Liver (tissue), 9 donors: ENCODE measurements around the gene SLC49A3. TPM values are rescaled to one million over a fixed set of nuclear protein-coding genes. Genes with fewer than 3 reads are reported as not detected.

Source experiments
- DNase-seq: peaks from one replicate; pipeline ENCODE4 v3.0.0-alpha.2; 2017; ENCODE audit warnings: low spot score
- H3K27ac ChIP-seq, 2 donors: one replicate each; pipeline ENCODE4 v1.7.0; 2013; ENCODE audit warnings: inconsistent platforms in 2 of 2, low read length in 2 of 2, control low read depth in 1 of 2, low read depth in 1 of 2, mild to moderate bottlenecking in 1 of 2
- H3K27me3 ChIP-seq, 4 donors: one replicate each; pipeline versions ENCODE4 v1.6.1 to v1.7.0; 2013; ENCODE audit warnings: low read length in 3 of 4, inconsistent platforms in 1 of 4, mild to moderate bottlenecking in 1 of 4, moderate library complexity in 1 of 4; ENCODE audit not compliant: control insufficient read depth in 4 of 4, insufficient read depth in 4 of 4
- H3K36me3 ChIP-seq, 4 donors: one replicate each; pipeline versions ENCODE4 v1.6.1 to v1.7.0; 2013; ENCODE audit warnings: low read length in 3 of 4, mild to moderate bottlenecking in 3 of 4, low read depth in 1 of 4, moderate library complexity in 1 of 4; ENCODE audit not compliant: control insufficient read depth in 4 of 4, insufficient read depth in 3 of 4
- H3K4me1 ChIP-seq, 4 donors: one replicate each; pipeline versions ENCODE4 v1.6.1 to v1.7.0; 2013; ENCODE audit warnings: low read length in 3 of 4, mild to moderate bottlenecking in 3 of 4, moderate library complexity in 1 of 4; ENCODE audit not compliant: control insufficient read depth in 4 of 4, insufficient read depth in 4 of 4
- H3K4me3 ChIP-seq, 3 donors: one replicate each; pipeline versions ENCODE4 v1.6.1 to v1.7.0; 2013; ENCODE audit warnings: low read length in 3 of 3, control low read depth in 1 of 3, low read depth in 1 of 3, mild to moderate bottlenecking in 1 of 3
- H3K9ac ChIP-seq, 2 donors: one replicate each; pipeline ENCODE4 v1.7.0; 2013; ENCODE audit warnings: low read length in 2 of 2, mild to moderate bottlenecking in 2 of 2, moderate library complexity in 2 of 2, control low read depth in 1 of 2, low read depth in 1 of 2
- H3K9me3 ChIP-seq, 4 donors: one replicate each; pipeline versions ENCODE4 v1.6.1 to v1.7.0; 2013; ENCODE audit warnings: low read length in 3 of 4; ENCODE audit not compliant: control insufficient read depth in 4 of 4
- ATF3 ChIP-seq: IDR thresholded peaks from 2 replicates; pipeline ENCODE4 v1.6.1; 2016; ENCODE audit warnings: antibody characterized with exemption
- CTCF ChIP-seq: fragments of 150-350 bp; IDR thresholded peaks from 2 replicates; pipeline ENCODE4 v1.5.1; 2017; ENCODE audit warnings: improper control_type of control experiment, low read depth, low read length; ENCODE audit not compliant: missing input control
- EGR1 ChIP-seq, 2 donors: IDR thresholded peaks; 2 replicates each; pipeline ENCODE4 v1.6.1; 2016 to 2018; ENCODE audit warnings: antibody characterized with exemption in 2 of 2, low read depth in 2 of 2
- FOXA1 ChIP-seq: IDR thresholded peaks from 2 replicates; pipeline ENCODE4 v1.6.1; 2016; ENCODE audit warnings: antibody characterized with exemption
- FOXA2 ChIP-seq: IDR thresholded peaks from 2 replicates; pipeline ENCODE4 v1.6.1; 2016; ENCODE audit warnings: antibody characterized with exemption
- GABPA ChIP-seq, 2 donors: IDR thresholded peaks in 1 of 2; conservative IDR thresholded peaks in 1 of 2; 2 replicates each; pipeline ENCODE4 v1.6.1; 2016; ENCODE audit warnings: antibody characterized with exemption in 2 of 2, mild to moderate bottlenecking in 1 of 2, moderate library complexity in 1 of 2
- HNF4A ChIP-seq, 2 donors: conservative IDR thresholded peaks; 2 replicates each; pipeline ENCODE4 v1.6.1; 2016; ENCODE audit warnings: antibody characterized with exemption in 2 of 2, mild to moderate bottlenecking in 2 of 2
- HNF4G ChIP-seq: IDR thresholded peaks from 2 replicates; pipeline ENCODE4 v1.6.1; 2016; ENCODE audit warnings: antibody characterized with exemption
- JUND ChIP-seq, 2 donors: IDR thresholded peaks; 2 replicates each; pipeline ENCODE4 v1.6.1; 2016; ENCODE audit warnings: antibody characterized with exemption in 2 of 2
- MAX ChIP-seq: IDR thresholded peaks from 2 replicates; pipeline ENCODE4 v1.6.1; 2016; ENCODE audit warnings: antibody characterized with exemption
- NR2F2 ChIP-seq: IDR thresholded peaks from 2 replicates; pipeline ENCODE4 v1.6.1; 2016; ENCODE audit warnings: antibody characterized with exemption
- RAD21 ChIP-seq, 2 donors: IDR thresholded peaks; 2 replicates each; pipeline ENCODE4 v1.6.1; 2016; ENCODE audit warnings: antibody characterized with exemption in 2 of 2, mild to moderate bottlenecking in 2 of 2
- RXRA ChIP-seq, 2 donors: IDR thresholded peaks; 2 replicates each; pipeline ENCODE4 v1.6.1; 2017 to 2018; ENCODE audit warnings: antibody characterized with exemption in 2 of 2, mild to moderate bottlenecking in 1 of 2
- SP1 ChIP-seq: IDR thresholded peaks from 2 replicates; pipeline ENCODE4 v1.6.1; 2018; ENCODE audit warnings: antibody characterized with exemption, mild to moderate bottlenecking
- TAF1 ChIP-seq: conservative IDR thresholded peaks from 2 replicates; pipeline ENCODE4 v1.6.1; 2016; ENCODE audit warnings: antibody characterized with exemption, mild to moderate bottlenecking
- YY1 ChIP-seq: IDR thresholded peaks from 2 replicates; pipeline ENCODE4 v1.6.1; 2016; ENCODE audit warnings: antibody characterized with exemption, mild to moderate bottlenecking
- WGBS: extraction: QIAGEN DNeasy Blood & Tissue Kit; methylation state at CpG from one replicate; pipeline ENCODE4 v1.1.7; 2013; 5-methylcytosine and 5-hydroxymethylcytosine counted together
- polyA plus RNA-seq, 2 donors: library from polyadenylated mRNA; stranded (reverse) in 1 of 2; unstranded in 1 of 2; fragments of 200-250 nt in 1 of 2; fragments of >200 nt in 1 of 2; fragmentation: Nextera tagmentation in 1 of 2; extraction: Ambion mirVana in 1 of 2; gene quantifications; one replicate each; pipeline versions ENCODE4 v1.2.1 to v1.2.3, GENCODE V29; 2013 to 2015
- total RNA-seq, 2 donors: library from RNA; depleted of rRNA; stranded (reverse); fragments of >200 nt; gene quantifications; one replicate each; pipeline ENCODE4 v1.2.3, GENCODE V29; 2014
- TF ChIP-seq, protein P1 (sequence below): IDR thresholded peaks from 2 replicates; pipeline ENCODE4 v1.6.1; 2016; ENCODE audit warnings: antibody characterized with exemption, mild to moderate bottlenecking
- TF ChIP-seq, protein P2 (sequence below): IDR thresholded peaks from 2 replicates; pipeline ENCODE4 v1.6.1; 2016; ENCODE audit warnings: antibody characterized with exemption
- donor health status: healthy.
- donor health status: healthy.
- donor health status: healthy.
- donor health status: healthy.
- donor health status: healthy.

Gene SLC49A3
- total and polyA plus RNA-seq, 4 donors: 0.40 to 3.6 (median 2.0) TPM

DNA sequence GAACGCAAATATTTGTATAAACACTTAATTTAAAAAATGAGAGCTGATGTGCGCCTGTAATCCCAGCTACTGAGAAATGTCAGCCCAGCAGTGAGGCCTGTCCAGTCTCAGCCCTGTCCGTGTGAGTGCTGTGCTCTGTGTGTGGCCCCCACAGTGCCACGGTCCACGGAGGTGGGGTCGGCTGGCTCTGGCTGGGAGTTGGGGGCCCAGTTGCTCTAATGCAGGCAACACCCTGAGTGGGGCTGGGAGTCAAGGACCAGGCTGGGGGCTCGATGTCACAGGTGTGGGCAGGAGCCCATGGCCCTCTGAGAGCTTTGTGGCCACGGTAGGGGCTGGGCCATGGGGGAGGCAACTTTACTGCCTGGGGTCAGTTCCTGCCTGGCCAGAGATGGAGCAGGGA lies 29.5 kb upstream of the SLC49A3 start:
- WGBS: 93% methylated on average over 8 of the region's 8 CpGs
- TF ChIP-seq GABPA (IDR thresholded peaks at IDR 0.05 in 1 of 2, conservative IDR thresholded peaks at IDR 0.05 in 1 of 2) (no peak), EGR1 (IDR thresholded peaks at IDR 0.05; ENCODE audit: low read depth in 2 of 2) (no peak), HNF4A (conservative IDR thresholded peaks at IDR 0.05) (no peak), RAD21 (IDR thresholded peaks at IDR 0.05) (no peak), HNF4G (no peak), ATF3 (no peak), RXRA (IDR thresholded peaks at IDR 0.05) (no peak), NR2F2 (no peak), SP1 (no peak), CTCF (no peak), YY1 (no peak), FOXA2 (no peak), JUND (IDR thresholded peaks at IDR 0.05) (no peak), FOXA1 (no peak), TAF1 (no peak)
- TF ChIP-seq, protein P1, sequence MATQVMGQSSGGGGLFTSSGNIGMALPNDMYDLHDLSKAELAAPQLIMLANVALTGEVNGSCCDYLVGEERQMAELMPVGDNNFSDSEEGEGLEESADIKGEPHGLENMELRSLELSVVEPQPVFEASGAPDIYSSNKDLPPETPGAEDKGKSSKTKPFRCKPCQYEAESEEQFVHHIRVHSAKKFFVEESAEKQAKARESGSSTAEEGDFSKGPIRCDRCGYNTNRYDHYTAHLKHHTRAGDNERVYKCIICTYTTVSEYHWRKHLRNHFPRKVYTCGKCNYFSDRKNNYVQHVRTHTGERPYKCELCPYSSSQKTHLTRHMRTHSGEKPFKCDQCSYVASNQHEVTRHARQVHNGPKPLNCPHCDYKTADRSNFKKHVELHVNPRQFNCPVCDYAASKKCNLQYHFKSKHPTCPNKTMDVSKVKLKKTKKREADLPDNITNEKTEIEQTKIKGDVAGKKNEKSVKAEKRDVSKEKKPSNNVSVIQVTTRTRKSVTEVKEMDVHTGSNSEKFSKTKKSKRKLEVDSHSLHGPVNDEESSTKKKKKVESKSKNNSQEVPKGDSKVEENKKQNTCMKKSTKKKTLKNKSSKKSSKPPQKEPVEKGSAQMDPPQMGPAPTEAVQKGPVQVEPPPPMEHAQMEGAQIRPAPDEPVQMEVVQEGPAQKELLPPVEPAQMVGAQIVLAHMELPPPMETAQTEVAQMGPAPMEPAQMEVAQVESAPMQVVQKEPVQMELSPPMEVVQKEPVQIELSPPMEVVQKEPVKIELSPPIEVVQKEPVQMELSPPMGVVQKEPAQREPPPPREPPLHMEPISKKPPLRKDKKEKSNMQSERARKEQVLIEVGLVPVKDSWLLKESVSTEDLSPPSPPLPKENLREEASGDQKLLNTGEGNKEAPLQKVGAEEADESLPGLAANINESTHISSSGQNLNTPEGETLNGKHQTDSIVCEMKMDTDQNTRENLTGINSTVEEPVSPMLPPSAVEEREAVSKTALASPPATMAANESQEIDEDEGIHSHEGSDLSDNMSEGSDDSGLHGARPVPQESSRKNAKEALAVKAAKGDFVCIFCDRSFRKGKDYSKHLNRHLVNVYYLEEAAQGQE: no peak
- Histone ChIP-seq H3K27ac (no peak overlapping the region), H3K36me3 (peaks cover 0 to 6% (median 4%) of the 10 kb centered on the region in 4 donors), H3K27me3 (no peaks in the 10 kb centered on the region), H3K9ac (no peak overlapping the region), H3K9me3 (no peaks in the 10 kb centered on the region), H3K4me1 (peaks cover 0 to 9% (median 2%) of the 10 kb centered on the region in 4 donors), H3K4me3 (no peak overlapping the region)
- DNase-seq: no peak

DNA sequence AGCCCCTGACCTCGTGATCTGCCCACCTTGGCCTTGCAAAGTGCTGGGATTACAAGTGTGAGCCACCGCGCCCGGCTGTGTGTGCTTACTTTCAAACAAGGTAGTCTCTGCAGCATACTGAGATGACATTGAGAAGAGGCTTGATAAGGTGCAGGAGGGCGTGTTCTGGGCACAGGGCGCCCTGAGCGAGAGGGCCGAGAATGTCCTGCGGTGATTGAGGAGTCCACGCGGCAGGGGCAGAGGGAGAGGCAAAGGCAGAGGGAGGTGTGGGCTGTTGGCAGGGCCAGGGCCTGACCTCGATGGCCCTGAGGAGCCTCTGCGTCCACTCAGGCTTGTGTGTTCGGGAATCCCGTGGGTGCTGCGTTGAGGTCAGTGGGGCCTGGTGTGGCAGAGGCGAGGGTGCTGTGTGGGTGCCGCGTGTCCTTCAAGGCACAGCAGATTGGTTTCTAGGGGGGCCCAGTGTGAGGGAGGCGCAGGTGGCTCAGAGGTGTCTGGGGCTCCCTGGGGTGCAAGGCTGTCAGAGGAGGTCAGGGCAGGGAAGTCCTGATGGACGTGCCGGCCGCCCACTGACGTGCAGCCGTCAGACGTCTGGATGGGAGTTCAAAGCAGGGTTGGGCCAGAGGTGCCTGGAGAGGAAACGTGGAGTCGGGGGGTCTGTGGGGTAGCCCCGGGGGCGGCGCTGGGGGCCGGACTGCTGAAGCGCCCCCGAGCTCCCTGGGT lies 28.8 kb upstream of the SLC49A3 start:
- H3K27me3 ChIP-seq: no peaks in the 10 kb centered on the region
- H3K9ac ChIP-seq: no peak overlapping the region
- H3K36me3 ChIP-seq: peaks cover 0 to 2% (median under 1%) of the 10 kb centered on the region in 4 donors
- H3K4me3 ChIP-seq: no peak overlapping the region
- no peak overlapping the region for H3K27ac ChIP-seq
- no peaks in the 10 kb centered on the region for H3K9me3 ChIP-seq
- no peak for DNase-seq
- TF ChIP-seq ATF3 (no peak), MAX (no peak), RXRA (IDR thresholded peaks at IDR 0.05) (no peak), FOXA2 (no peak), GABPA (IDR thresholded peaks at IDR 0.05 in 1 of 2, conservative IDR thresholded peaks at IDR 0.05 in 1 of 2) (no peak), NR2F2 (no peak), YY1 (no peak), FOXA1 (no peak), HNF4G (no peak)
- TF ChIP-seq, protein P2, sequence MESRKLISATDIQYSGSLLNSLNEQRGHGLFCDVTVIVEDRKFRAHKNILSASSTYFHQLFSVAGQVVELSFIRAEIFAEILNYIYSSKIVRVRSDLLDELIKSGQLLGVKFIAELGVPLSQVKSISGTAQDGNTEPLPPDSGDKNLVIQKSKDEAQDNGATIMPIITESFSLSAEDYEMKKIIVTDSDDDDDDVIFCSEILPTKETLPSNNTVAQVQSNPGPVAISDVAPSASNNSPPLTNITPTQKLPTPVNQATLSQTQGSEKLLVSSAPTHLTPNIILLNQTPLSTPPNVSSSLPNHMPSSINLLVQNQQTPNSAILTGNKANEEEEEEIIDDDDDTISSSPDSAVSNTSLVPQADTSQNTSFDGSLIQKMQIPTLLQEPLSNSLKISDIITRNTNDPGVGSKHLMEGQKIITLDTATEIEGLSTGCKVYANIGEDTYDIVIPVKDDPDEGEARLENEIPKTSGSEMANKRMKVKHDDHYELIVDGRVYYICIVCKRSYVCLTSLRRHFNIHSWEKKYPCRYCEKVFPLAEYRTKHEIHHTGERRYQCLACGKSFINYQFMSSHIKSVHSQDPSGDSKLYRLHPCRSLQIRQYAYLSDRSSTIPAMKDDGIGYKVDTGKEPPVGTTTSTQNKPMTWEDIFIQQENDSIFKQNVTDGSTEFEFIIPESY: no peak
- 91% methylated on average over 34 of the region's 34 CpGs for WGBS
- H3K4me1 ChIP-seq: peaks cover 0 to 9% (median 2%) of the 10 kb centered on the region in 4 donors
